ENCODE measurements around the gene PPP1R27. TPM values are rescaled to one million over a fixed set of nuclear protein-coding genes. Genes with fewer than 3 reads are reported as not detected.
A peak's percentile ranks its signal among the peaks of the same experiment; 100 is the strongest.

The PPP1R27 gene
- polyA plus RNA-seq, 1 donor (not counting 4 experiments of a cell fraction or from before 2014, with no cell fraction given): 0.12 TPM

- Histone ChIP-seq H4K20me1 (ENCODE audit: control insufficient read depth, extremely low read depth, insufficient read depth, low read length) (peaks cover 19% of the 10 kb centered on the region), H3K4me1 (ENCODE audit: control insufficient read depth, extremely low read depth, insufficient read depth, low read length) (peaks cover 40% of the 10 kb centered on the region), H3K27ac (ENCODE audit: control insufficient read depth, insufficient read depth, low read length) (no peak overlapping the region), H3K36me3 (ENCODE audit: control insufficient read depth in 2 of 2, extremely low read depth in 1 of 2, insufficient read depth in 2 of 2, low read length in 2 of 2) (peaks cover 21 to 38% of the 10 kb centered on the region in 2 experiments), H3K9me3 (ENCODE audit: control insufficient read depth, low read depth, low read length) (no peaks in the 10 kb centered on the region), H3K9me1 (ENCODE audit: control insufficient read depth, extremely low read depth, insufficient read depth, low read length) (peaks cover 7% of the 10 kb centered on the region), H3K27me3 (ENCODE audit: control insufficient read depth, extremely low read depth, insufficient read depth, low read length) (no peaks in the 10 kb centered on the region), H3K79me2 (ENCODE audit: control insufficient read depth, insufficient read depth, low read length) (peaks cover 57% of the 10 kb centered on the region), H3K4me3 (ENCODE audit: control insufficient read depth in 2 of 3, extremely low read depth in 1 of 3, insufficient read depth in 2 of 3, low read depth in 1 of 3, low read length in 3 of 3) (no peak overlapping the region), H2AFZ (ENCODE audit: control insufficient read depth, low read length) (no peak overlapping the region), H3K4me2 (ENCODE audit: control insufficient read depth, extremely low read depth, insufficient read depth, low read depth, low read length) (no peak overlapping the region), H3K9ac (ENCODE audit: control insufficient read depth, extremely low read depth, insufficient read depth, low read length) (peak overlapping the region; percentile 15)
- no peak for DNase-seq (ENCODE audit: low read depth, low spot score)
- dilution Hi-C loops (cut with MboI; ENCODE audit: extremely low pct_ligation_motif_present, low sequenced_read_pairs): no loop called here
- no peak for FAIRE-seq
- no peak for TF ChIP-seq EZH2 (IDR thresholded peaks at IDR 0.05; ENCODE audit: low read length)
- no peak for TF ChIP-seq CTCF (optimal IDR thresholded peaks at IDR 0.05 in 1 of 3, IDR thresholded peaks at IDR 0.05 in 1 of 3, conservative IDR thresholded peaks at IDR 0.05 in 1 of 3; ENCODE audit: extremely low read depth in 1 of 3, insufficient read depth in 2 of 3, low read length in 3 of 3)
Observed at GRCh38 chr17:81866440-81867169, 31.8 kb upstream of the PPP1R27 start.

- peaks cover 21 to 38% of the 10 kb centered on the region in 2 experiments for H3K36me3 ChIP-seq (ENCODE audit: control insufficient read depth in 2 of 2, extremely low read depth in 1 of 2, insufficient read depth in 2 of 2, low read length in 2 of 2)
- no peak overlapping the region for H3K4me3 ChIP-seq (ENCODE audit: control insufficient read depth in 2 of 3, extremely low read depth in 1 of 3, insufficient read depth in 2 of 3, low read depth in 1 of 3, low read length in 3 of 3)
- no peaks in the 10 kb centered on the region for H3K9me3 ChIP-seq (ENCODE audit: control insufficient read depth, low read depth, low read length)
- peaks cover 19% of the 10 kb centered on the region for H4K20me1 ChIP-seq (ENCODE audit: control insufficient read depth, extremely low read depth, insufficient read depth, low read length)
- FAIRE-seq (no peak), DNase-seq (ENCODE audit: low read depth, low spot score) (no peak)
- no peak overlapping the region for H2AFZ ChIP-seq (ENCODE audit: control insufficient read depth, low read length)
- TF ChIP-seq EZH2 (IDR thresholded peaks at IDR 0.05; ENCODE audit: low read length): no peak
- TF ChIP-seq CTCF (optimal IDR thresholded peaks at IDR 0.05 in 1 of 3, IDR thresholded peaks at IDR 0.05 in 1 of 3, conservative IDR thresholded peaks at IDR 0.05 in 1 of 3; ENCODE audit: extremely low read depth in 1 of 3, insufficient read depth in 2 of 3, low read length in 3 of 3): no peak
- H3K4me1 ChIP-seq (ENCODE audit: control insufficient read depth, extremely low read depth, insufficient read depth, low read length): peaks cover 40% of the 10 kb centered on the region
- peak overlapping the region; percentile 19 for H3K9ac ChIP-seq (ENCODE audit: control insufficient read depth, extremely low read depth, insufficient read depth, low read length)
- peaks cover 7% of the 10 kb centered on the region for H3K9me1 ChIP-seq (ENCODE audit: control insufficient read depth, extremely low read depth, insufficient read depth, low read length)
- H3K27ac ChIP-seq (ENCODE audit: control insufficient read depth, insufficient read depth, low read length): no peak overlapping the region
- no peak overlapping the region for H3K4me2 ChIP-seq (ENCODE audit: control insufficient read depth, extremely low read depth, insufficient read depth, low read depth, low read length)
- no peaks in the 10 kb centered on the region for H3K27me3 ChIP-seq (ENCODE audit: control insufficient read depth, extremely low read depth, insufficient read depth, low read length)
- dilution Hi-C loops (cut with MboI; ENCODE audit: extremely low pct_ligation_motif_present, low sequenced_read_pairs): no loop called here
- peaks cover 58% of the 10 kb centered on the region for H3K79me2 ChIP-seq (ENCODE audit: control insufficient read depth, insufficient read depth, low read length)
Observed at GRCh38 chr17:81865733-81866439, 31.0 kb upstream of the PPP1R27 start.

Data from keratinocyte (primary cell).